ENCODE measurements around the gene ORM2.

ORM2 gene

GRCh38 chr9:114365194-114365593 lies 35.5 kb downstream of the ORM2 start:
- Histone ChIP-seq H3K4me1 (ENCODE audit: low read length) (peaks cover 57% of the 10 kb centered on the region), H3K27me3 (ENCODE audit: low read depth, low read length) (no peaks in the 10 kb centered on the region), H3K27ac (ENCODE audit: low read length) (peak overlapping the region; percentile 57), H3K9me3 (ENCODE audit: insufficient read depth, low read length) (no peaks in the 10 kb centered on the region), H2AFZ (ENCODE audit: low read depth, low read length) (no peak overlapping the region), H3K4me3 (ENCODE audit: low read length) (no peak overlapping the region), H3K36me3 (replicated peaks; ENCODE audit: low read depth, low read length) (peaks cover 93% of the 10 kb centered on the region), H3K79me2 (ENCODE audit: low read length) (peaks cover 71% of the 10 kb centered on the region), H3K9ac (ENCODE audit: low read length) (no peak overlapping the region), H3K4me2 (ENCODE audit: low read length) (no peak overlapping the region), H4K20me1 (ENCODE audit: insufficient read depth, low read length) (no peaks in the 10 kb centered on the region)
- no peak for TF ChIP-seq CTCF (IDR thresholded peaks at IDR 0.05; ENCODE audit: low read depth, low read length)
- TF ChIP-seq EZH2phosphoT487 (IDR thresholded peaks at IDR 0.05; ENCODE audit: low read depth), result no peak

- Histone ChIP-seq H3K27ac (ENCODE audit: low read length) (peak overlapping the region; percentile 97), H3K9me3 (ENCODE audit: insufficient read depth, low read length) (no peaks in the 10 kb centered on the region), H3K27me3 (ENCODE audit: low read depth, low read length) (no peaks in the 10 kb centered on the region), H3K4me3 (ENCODE audit: low read length) (peak overlapping the region; percentile 48), H2AFZ (ENCODE audit: low read depth, low read length) (no peak overlapping the region), H3K9ac (ENCODE audit: low read length) (peak overlapping the region; percentile 69), H3K36me3 (replicated peaks; ENCODE audit: low read depth, low read length) (peaks cover 87% of the 10 kb centered on the region), H4K20me1 (ENCODE audit: insufficient read depth, low read length) (no peaks in the 10 kb centered on the region), H3K4me1 (ENCODE audit: low read length) (peaks cover 70% of the 10 kb centered on the region), H3K4me2 (ENCODE audit: low read length) (peak overlapping the region; percentile 77), H3K79me2 (ENCODE audit: low read length) (peaks cover 75% of the 10 kb centered on the region)
- no peak for TF ChIP-seq CTCF (IDR thresholded peaks at IDR 0.05; ENCODE audit: low read depth, low read length)
Measured at GRCh38 chr9:114366334-114367128, 36.9 kb downstream of the ORM2 start.

- Histone ChIP-seq H3K27ac (ENCODE audit: low read length) (peak overlapping the region; percentile 97), H3K36me3 (replicated peaks; ENCODE audit: low read depth, low read length) (peaks cover 87% of the 10 kb centered on the region), H2AFZ (ENCODE audit: low read depth, low read length) (no peak overlapping the region), H3K9me3 (ENCODE audit: insufficient read depth, low read length) (no peaks in the 10 kb centered on the region), H3K4me1 (ENCODE audit: low read length) (peaks cover 78% of the 10 kb centered on the region), H3K4me3 (ENCODE audit: low read length) (peak overlapping the region; percentile 48), H4K20me1 (ENCODE audit: insufficient read depth, low read length) (no peaks in the 10 kb centered on the region), H3K9ac (ENCODE audit: low read length) (peak overlapping the region; percentile 69), H3K4me2 (ENCODE audit: low read length) (peak overlapping the region; percentile 77), H3K27me3 (ENCODE audit: low read depth, low read length) (no peaks in the 10 kb centered on the region), H3K79me2 (ENCODE audit: low read length) (peaks cover 82% of the 10 kb centered on the region)
- TF ChIP-seq EZH2phosphoT487 (IDR thresholded peaks at IDR 0.05; ENCODE audit: low read depth), result no peak
- TF ChIP-seq CTCF (IDR thresholded peaks at IDR 0.05; ENCODE audit: low read depth, low read length), result no peak
Measured at GRCh38 chr9:114367366-114367765, 37.7 kb downstream of the ORM2 start.

GRCh38 chr9:114367772-114368569 lies 38.3 kb downstream of the ORM2 start:
- H3K36me3 ChIP-seq (replicated peaks; ENCODE audit: low read depth, low read length), result peaks cover 84% of the 10 kb centered on the region
- H3K4me2 ChIP-seq (ENCODE audit: low read length), result peak overlapping the region; percentile 77
- no peak overlapping the region for H2AFZ ChIP-seq (ENCODE audit: low read depth, low read length)
- H3K79me2 ChIP-seq (ENCODE audit: low read length), result peaks cover 81% of the 10 kb centered on the region
- TF ChIP-seq EZH2phosphoT487 (IDR thresholded peaks at IDR 0.05; ENCODE audit: low read depth) (no peak), CTCF (IDR thresholded peaks at IDR 0.05; ENCODE audit: low read depth, low read length) (no peak)
- peak overlapping the region; percentile 97 for H3K27ac ChIP-seq (ENCODE audit: low read length)
- H3K9me3 ChIP-seq (ENCODE audit: insufficient read depth, low read length), result no peaks in the 10 kb centered on the region
- peaks cover 84% of the 10 kb centered on the region for H3K4me1 ChIP-seq (ENCODE audit: low read length)
- H3K4me3 ChIP-seq (ENCODE audit: low read length), result peak overlapping the region; percentile 48; the same call in 1 of the 2 replicates
- no peaks in the 10 kb centered on the region for H3K27me3 ChIP-seq (ENCODE audit: low read depth, low read length)
- H4K20me1 ChIP-seq (ENCODE audit: insufficient read depth, low read length), result no peaks in the 10 kb centered on the region
- peak overlapping the region; percentile 69 for H3K9ac ChIP-seq (ENCODE audit: low read length)

Data from OCI-LY3 (cell line).